GM12872 (cell line): ENCODE measurements around the gene SIRPG.

Experiments
- CTCF ChIP-seq: IDR thresholded peaks from 3 replicates; pipeline ENCODE4 v1.5.1; 2011; ENCODE audit warnings: low read depth, mild to moderate bottlenecking, low read length, moderate library complexity; ENCODE audit not compliant: insufficient read depth

The SIRPG gene

GRCh38 chr20:1646975-1647431, 10.6 kb downstream of the SIRPG start:
- TF ChIP-seq CTCF: no peak

- TF ChIP-seq CTCF: no peak
Observed at GRCh38 chr20:1644101-1644962, 13.2 kb downstream of the SIRPG start.

- no peak for TF ChIP-seq CTCF
Observed at GRCh38 chr20:1637755-1638154, 19.8 kb downstream of the SIRPG start.

GRCh38 chr20:1637226-1637625, 20.4 kb downstream of the SIRPG start:
- no peak for TF ChIP-seq CTCF

- TF ChIP-seq CTCF: no peak
Observed at GRCh38 chr20:1636621-1637020, 21.0 kb downstream of the SIRPG start.

- no peak for TF ChIP-seq CTCF
Observed at GRCh38 chr20:1635291-1635979, 22.1 kb downstream of the SIRPG start.

GRCh38 chr20:1633535-1633934, 24.0 kb downstream of the SIRPG start:
- no peak for TF ChIP-seq CTCF
